A549 (cell line): ENCODE data around the gene ABCB11.

ENCODE experiments used
- CTCF ChIP-seq: fragments of >200 bp; sonication (Bioruptor Twin); formaldehyde crosslinking; IDR thresholded peaks from 3 replicates; pipeline ENCODE4 v1.5.1; 2016
- RCOR1 ChIP-seq: fragments of 150-350 bp; IDR thresholded peaks from 2 replicates; pipeline ENCODE4 v1.6.1; 2014; ENCODE audit warnings: antibody characterized with exemption, low read length, low read depth
- RNF2 ChIP-seq: fragments of 200-600 bp; sonication (generic); IDR thresholded peaks from 2 replicates; pipeline ENCODE4 v1.6.1; 2016; ENCODE audit warnings: low read depth, mild to moderate bottlenecking, antibody characterized with exemption, moderate library complexity, borderline replicate concordance
- SREBF2 ChIP-seq: fragments of 450-650 bp; IDR thresholded peaks from 2 replicates; pipeline ENCODE4 v1.6.1; 2014; ENCODE audit warnings: mild to moderate bottlenecking, moderate library complexity

- TF ChIP-seq RNF2 (no peak), CTCF (no peak), RCOR1 (no peak), SREBF2 (no peak)
Measured at GRCh38 chr2:168944065-168944464, 87.1 kb downstream of the ABCB11 start.
